IMR-90 (cell line): ENCODE results near the gene DPF3. TPM values are rescaled to one million over a fixed set of nuclear protein-coding genes. Genes with fewer than 3 reads are reported as not detected.

ENCODE experiments used
- ATAC-seq: fragments of 200-7000 bp; cut with Tn5 transposase; 2 replicates; pipeline ENCODE4 v1.9.1; 2020; ENCODE audit warnings: low read depth, mild to moderate bottlenecking, moderate library complexity
- BruUV-seq: library from RNA; stranded (reverse); fragments of 400-500 nt; replicated peaks from 2 replicates; lab custom pipeline; 2021; lab: Mats Ljungman, UMichigan
- CTCF ChIA-PET: fragments of 300-600 bp; formaldehyde crosslinking; extraction: SDS; loops from one replicate; lab custom pipeline; 2021; ENCODE audit warnings: antibody characterized with exemption; lab: Yijun Ruan, JAX
- POLR2A ChIA-PET: fragments of 300-600 bp; sonication (Branson Sonifier 250); formaldehyde crosslinking; loops from one replicate; lab custom pipeline; 2022; ENCODE audit warnings: antibody characterized with exemption; ENCODE audit not compliant: unreplicated experiment; lab: Charles Lee
- DNase-seq: peaks from one replicate; pipeline ENCODE4 v3.0.0; 2013
- H2AFZ ChIP-seq: replicated peaks from 2 replicates; pipeline ENCODE3; 2013; ENCODE audit warnings: low read length, mild to moderate bottlenecking; ENCODE audit not compliant: poor library complexity
- H2AK5ac ChIP-seq: 2 replicates; pipeline ENCODE4 v1.6.1; 2013; ENCODE audit warnings: low read depth, low read length, inconsistent platforms
- H2AK9ac ChIP-seq: replicated peaks from 2 replicates; pipeline ENCODE3; 2013; ENCODE audit warnings: mild to moderate bottlenecking, low read depth, low read length, moderate library complexity; ENCODE audit not compliant: poor library complexity
- H2BK120ac ChIP-seq: 2 replicates; pipeline ENCODE4 v1.6.1; 2013; ENCODE audit warnings: low read depth, low read length, inconsistent platforms
- H2BK15ac ChIP-seq: 3 replicates; pipeline ENCODE4 v1.6.1; 2013; ENCODE audit warnings: low read depth, low read length, inconsistent platforms
- H2BK20ac ChIP-seq: 2 replicates; pipeline ENCODE4 v1.6.1; 2013; ENCODE audit warnings: low read depth, mild to moderate bottlenecking, inconsistent platforms, low read length, moderate library complexity
- H2BK5ac ChIP-seq: 2 replicates; pipeline ENCODE4 v1.6.1; 2013; ENCODE audit warnings: mild to moderate bottlenecking, low read depth, low read length, inconsistent platforms; ENCODE audit not compliant: poor library complexity, severe bottlenecking
- H3K14ac ChIP-seq: replicated peaks from 2 replicates; pipeline ENCODE4 v1.6.1; 2013; ENCODE audit warnings: low read depth, low read length, inconsistent platforms
- H3K18ac ChIP-seq: 2 replicates; pipeline ENCODE4 v1.6.1; 2013; ENCODE audit warnings: low read depth, low read length, control low read depth
- H3K23ac ChIP-seq: 2 replicates; pipeline ENCODE4 v1.6.1; 2013; ENCODE audit warnings: low read depth, low read length, inconsistent platforms
- H3K27ac ChIP-seq: 2 replicates; pipeline ENCODE4 v1.5.1; 2013; ENCODE audit warnings: mild to moderate bottlenecking, control low read depth, low read length; ENCODE audit not compliant: insufficient read depth
- H3K27me3 ChIP-seq: 2 replicates; pipeline ENCODE4 v1.6.1; 2013; ENCODE audit warnings: low read length; ENCODE audit not compliant: control insufficient read depth, insufficient read depth
- H3K36me3 ChIP-seq: 2 replicates; pipeline ENCODE4 v1.6.1; 2013; ENCODE audit warnings: low read length, mixed read lengths; ENCODE audit not compliant: control insufficient read depth, insufficient read depth
- H3K4ac ChIP-seq: 2 replicates; pipeline ENCODE4 v1.6.1; 2013; ENCODE audit warnings: low read depth, low read length, inconsistent platforms
- H3K4me1 ChIP-seq: 2 replicates; pipeline ENCODE4 v1.6.1; 2013; ENCODE audit warnings: low read length, mixed read lengths; ENCODE audit not compliant: control insufficient read depth, insufficient read depth
- H3K4me2 ChIP-seq: 2 replicates; pipeline ENCODE4 v1.6.1; 2013; ENCODE audit warnings: low read depth, mild to moderate bottlenecking, control low read depth, low read length, moderate library complexity
- H3K4me3 ChIP-seq: 2 replicates; pipeline ENCODE4 v1.5.1; 2013; ENCODE audit warnings: low read depth, mild to moderate bottlenecking, control low read depth, low read length, moderate library complexity; ENCODE audit not compliant: insufficient read depth
- H3K56ac ChIP-seq: 2 replicates; pipeline ENCODE4 v1.6.1; 2013; ENCODE audit warnings: low read length, inconsistent platforms; ENCODE audit not compliant: insufficient read depth; ENCODE audit errors: extremely low read depth
- H3K79me1 ChIP-seq, 2 experiments: 2 replicates each; pipeline ENCODE4 v1.6.1; 2013; ENCODE audit warnings: low read length in 2 of 2, inconsistent platforms in 1 of 2, low read depth in 1 of 2
- H3K9ac ChIP-seq: 2 replicates; pipeline ENCODE4 v1.6.1; 2013; ENCODE audit warnings: low read depth, low read length, control low read depth
- H3K9me1 ChIP-seq: 2 replicates; pipeline ENCODE4 v1.6.1; 2013; ENCODE audit warnings: low read length, inconsistent platforms; ENCODE audit not compliant: insufficient read depth
- H3K9me3 ChIP-seq: 2 replicates; pipeline ENCODE4 v1.6.1; 2013; ENCODE audit warnings: low read length; ENCODE audit not compliant: control insufficient read depth, insufficient read depth
- H4K20me1 ChIP-seq: 2 replicates; pipeline ENCODE4 v1.6.1; 2013; ENCODE audit warnings: low read length, inconsistent platforms; ENCODE audit not compliant: insufficient read depth
- H4K5ac ChIP-seq: 2 replicates; pipeline ENCODE4 v1.6.1; 2013; ENCODE audit warnings: mild to moderate bottlenecking, low read depth, low read length, control low read depth
- H4K8ac ChIP-seq, 2 experiments: 2 replicates each; pipeline ENCODE4 v1.6.1; 2013; ENCODE audit warnings: low read depth in 2 of 2, low read length in 2 of 2, control low read depth in 1 of 2, inconsistent platforms in 1 of 2
- H4K91ac ChIP-seq: 2 replicates; pipeline ENCODE4 v1.6.1; 2013; ENCODE audit warnings: low read depth, low read length, inconsistent platforms; ENCODE audit not compliant: insufficient read depth
- BHLHE40 ChIP-seq: fragments of 150-350 bp; IDR thresholded peaks from 2 replicates; pipeline ENCODE4 v1.6.1; 2016; ENCODE audit warnings: mild to moderate bottlenecking, low read depth, low read length
- CEBPB ChIP-seq: IDR thresholded peaks from 2 replicates; pipeline ENCODE4 v1.6.1; 2012; ENCODE audit warnings: low read depth, low read length, improper control_type of control experiment
- MAFK ChIP-seq: IDR thresholded peaks from 2 replicates; pipeline ENCODE4 v1.6.1; 2012; ENCODE audit warnings: low read depth, low read length, improper control_type of control experiment
- MAZ ChIP-seq: IDR thresholded peaks from 2 replicates; pipeline ENCODE4 v1.6.1; 2012; ENCODE audit warnings: low read depth, mild to moderate bottlenecking, low read length, improper control_type of control experiment, moderate library complexity, borderline replicate concordance
- POLR2A ChIP-seq: IDR thresholded peaks from 2 replicates; pipeline ENCODE4 v1.6.1; 2012; ENCODE audit warnings: mild to moderate bottlenecking, low read depth, low read length
- RFX5 ChIP-seq: IDR thresholded peaks from 2 replicates; pipeline ENCODE4 v1.8.0; 2012; ENCODE audit warnings: low read depth, mild to moderate bottlenecking, low read length, moderate library complexity
- WGBS, 2 experiments: methylation state at CpG; one replicate each; pipeline versions ENCODE4 v1.1.5 to v1.1.7; 2013; ENCODE audit warnings: missing lambda C conversion rate in 2 of 2; ENCODE audit not compliant: insufficient read length in 1 of 2; ENCODE audit errors: extremely low coverage in 2 of 2; 5-methylcytosine and 5-hydroxymethylcytosine counted together
- dilution Hi-C: fragments of 300-500 bp; cut with HindIII; formaldehyde crosslinking; loops from one replicate; pipeline ENCODE4 v1.14.3; 2018; ENCODE audit warnings: low sequenced_read_pairs; ENCODE audit not compliant: unreplicated experiment
- in situ Hi-C: fragments of 300-500 bp; cut with MboI; formaldehyde crosslinking; loops from 3 replicates; pipeline ENCODE4 v1.14.3; 2019; ENCODE audit warnings: low sequenced_read_pairs, inconsistent platforms, mixed read lengths
- intact Hi-C: fragments of 100-400 bp; cut with micrococcal nuclease; formaldehyde crosslinking; loops from 2 replicates; pipeline ENCODE4 v1.10.0; 2022
- polyA plus RNA-seq, 3 experiments: library from polyadenylated mRNA; depleted of rRNA; stranded (reverse); fragments of >200 nt; gene quantifications; 2 replicates each; pipeline ENCODE4 v1.2.3, GENCODE V29; 2012; ENCODE audit warnings: low replicate concordance in 1 of 3
- total RNA-seq: library from RNA; depleted of rRNA; stranded (reverse); fragments of >200 nt; gene quantifications from 2 replicates; pipeline ENCODE4 v1.2.3, GENCODE V29; 2012
- TF ChIP-seq, protein P1 (sequence below): fragments of 150-350 bp; IDR thresholded peaks from 2 replicates; pipeline ENCODE4 v1.6.1; 2017; ENCODE audit warnings: mild to moderate bottlenecking, antibody characterized with exemption, low read length, low read depth

The DPF3 gene
- total and polyA plus RNA-seq, 2 of the 4 experiments (the other 2 are of a cell fraction), result 30.5 to 32.8 TPM

DNA sequence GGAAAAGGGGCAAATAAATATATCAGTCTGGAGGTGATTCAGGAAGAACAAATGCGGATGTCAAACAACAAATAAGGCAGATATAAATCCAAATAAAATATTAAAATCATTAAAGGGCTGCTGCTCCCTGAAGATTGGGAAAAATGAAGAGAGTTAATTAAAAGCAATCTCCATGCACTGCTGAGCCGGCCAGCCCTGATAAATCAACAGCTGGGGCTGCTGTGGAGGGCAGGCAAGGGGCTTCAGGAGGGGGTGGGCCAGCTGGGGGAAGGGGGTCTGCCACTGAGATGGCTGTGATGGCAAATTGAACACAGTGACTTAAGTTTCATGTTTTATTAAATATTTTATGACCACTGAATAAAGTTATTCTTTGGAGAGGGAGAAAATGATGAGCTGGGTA lies 12.4 kb downstream of the DPF3 start:
- H3K14ac ChIP-seq, result no peak overlapping the region
- CTCF ChIA-PET, result no interaction called here
- H4K91ac ChIP-seq, result no peak overlapping the region
- H3K79me1 ChIP-seq, result peaks cover 44 to 86% of the 10 kb centered on the region in 2 experiments
- H2AK9ac ChIP-seq, result no peak overlapping the region
- peaks cover 6% of the 10 kb centered on the region; the same call in 1 of the 2 replicates for H3K36me3 ChIP-seq
- H3K56ac ChIP-seq, result no peak overlapping the region
- no peak overlapping the region for H3K23ac ChIP-seq
- no peak overlapping the region for H4K5ac ChIP-seq
- no peaks in the 10 kb centered on the region for H3K9me3 ChIP-seq
- TF ChIP-seq POLR2A (no peak), BHLHE40 (no peak), RFX5 (no peak), CEBPB (no peak), MAZ (no peak), MAFK (no peak)
- TF ChIP-seq, protein P1, sequence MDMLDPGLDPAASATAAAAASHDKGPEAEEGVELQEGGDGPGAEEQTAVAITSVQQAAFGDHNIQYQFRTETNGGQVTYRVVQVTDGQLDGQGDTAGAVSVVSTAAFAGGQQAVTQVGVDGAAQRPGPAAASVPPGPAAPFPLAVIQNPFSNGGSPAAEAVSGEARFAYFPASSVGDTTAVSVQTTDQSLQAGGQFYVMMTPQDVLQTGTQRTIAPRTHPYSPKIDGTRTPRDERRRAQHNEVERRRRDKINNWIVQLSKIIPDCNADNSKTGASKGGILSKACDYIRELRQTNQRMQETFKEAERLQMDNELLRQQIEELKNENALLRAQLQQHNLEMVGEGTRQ, result no peak
- POLR2A ChIA-PET, result interaction anchor here (0.6 kb wide), 1 partner anchor 365 kb away, joined by 3 read pairs; no protein-coding TSS in a partner anchor
- no peak overlapping the region for H3K18ac ChIP-seq
- H2AFZ ChIP-seq, result no peak overlapping the region
- H2BK120ac ChIP-seq, result no peak overlapping the region
- peaks cover 43% of the 10 kb centered on the region for H4K20me1 ChIP-seq
- H3K27ac ChIP-seq, result no peak overlapping the region
- 60% methylated on average over 1 of the region's 2 CpGs; no CpG with 5 or more reads in 1 of the 2 experiments for WGBS, 2 experiments
- no peak overlapping the region for H4K8ac ChIP-seq
- intact Hi-C loops, result no loop called here
- no peak overlapping the region for H3K9ac ChIP-seq
- no peaks in the 10 kb centered on the region for H3K27me3 ChIP-seq
- H3K4ac ChIP-seq, result no peak overlapping the region
- peaks cover 12% of the 10 kb centered on the region for H3K9me1 ChIP-seq
- ATAC-seq (no peak), DNase-seq (no peak)
- no TSS peak for BruUV-seq
- H2AK5ac ChIP-seq, result no peak overlapping the region
- no peak overlapping the region for H3K4me2 ChIP-seq
- H3K4me1 ChIP-seq, result peaks cover 7% of the 10 kb centered on the region
- no peak overlapping the region for H2BK20ac ChIP-seq
- H3K4me3 ChIP-seq, result no peak overlapping the region
- dilution Hi-C loops, result no loop called here
- no peak overlapping the region for H2BK15ac ChIP-seq
- in situ Hi-C loops, result no loop called here
- no peak overlapping the region for H2BK5ac ChIP-seq
